Fibroblast of villous mesenchyme (primary cell): Measurements from ENCODE around the gene DHRS9. TPM values are rescaled to one million over a fixed set of nuclear protein-coding genes. Genes with fewer than 3 reads are reported as not detected.

Experiments used
- DNase-seq: peaks from one replicate; pipeline ENCODE4 v3.0.0-alpha.2; 2010; ENCODE audit warnings: low read depth
- H3K4me3 ChIP-seq: 2 replicates; pipeline ENCODE4 v1.5.1; 2011; ENCODE audit warnings: low read depth, mild to moderate bottlenecking, low read length
- total RNA-seq: library from RNA; depleted of rRNA; stranded (reverse); fragments of >200 nt; gene quantifications from 2 replicates; pipeline ENCODE4 v1.2.3, GENCODE V29; 2012
- TF ChIP-seq, protein P1 (sequence below): IDR thresholded peaks from 2 replicates; pipeline ENCODE4 v1.5.1; 2012; ENCODE audit warnings: low read depth, mild to moderate bottlenecking, low read length; ENCODE audit not compliant: insufficient read depth

Gene DHRS9
- total RNA-seq, 1 donor = under 0.01 TPM

DNA sequence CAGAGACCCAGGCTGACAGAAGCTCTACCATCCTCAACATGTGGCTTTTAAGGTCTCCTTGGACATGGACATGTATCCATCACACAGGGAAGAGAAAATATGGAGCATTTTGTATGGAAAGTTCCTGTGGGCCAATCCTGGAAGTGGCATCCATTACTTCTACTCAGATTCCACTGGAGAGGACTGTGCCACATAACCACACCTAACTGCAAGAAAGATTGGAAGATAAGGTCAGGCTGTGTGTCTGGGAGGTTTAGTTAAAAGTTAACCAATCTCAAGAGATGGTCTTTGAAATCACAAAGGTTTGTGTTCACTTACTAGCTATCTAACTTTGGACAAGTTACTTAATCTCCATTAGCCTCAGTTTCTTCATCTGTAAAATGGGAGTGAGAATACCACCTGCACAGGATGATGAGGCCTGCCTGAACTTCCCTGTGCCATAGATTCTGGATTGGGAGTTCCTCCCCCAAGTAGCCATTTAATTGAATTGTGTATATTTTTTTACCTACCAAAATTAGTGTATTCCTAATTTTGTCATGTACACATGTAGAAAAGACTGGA, 34.3 kb upstream of the DHRS9 start:
- DNase-seq = no peak
- TF ChIP-seq, protein P1, sequence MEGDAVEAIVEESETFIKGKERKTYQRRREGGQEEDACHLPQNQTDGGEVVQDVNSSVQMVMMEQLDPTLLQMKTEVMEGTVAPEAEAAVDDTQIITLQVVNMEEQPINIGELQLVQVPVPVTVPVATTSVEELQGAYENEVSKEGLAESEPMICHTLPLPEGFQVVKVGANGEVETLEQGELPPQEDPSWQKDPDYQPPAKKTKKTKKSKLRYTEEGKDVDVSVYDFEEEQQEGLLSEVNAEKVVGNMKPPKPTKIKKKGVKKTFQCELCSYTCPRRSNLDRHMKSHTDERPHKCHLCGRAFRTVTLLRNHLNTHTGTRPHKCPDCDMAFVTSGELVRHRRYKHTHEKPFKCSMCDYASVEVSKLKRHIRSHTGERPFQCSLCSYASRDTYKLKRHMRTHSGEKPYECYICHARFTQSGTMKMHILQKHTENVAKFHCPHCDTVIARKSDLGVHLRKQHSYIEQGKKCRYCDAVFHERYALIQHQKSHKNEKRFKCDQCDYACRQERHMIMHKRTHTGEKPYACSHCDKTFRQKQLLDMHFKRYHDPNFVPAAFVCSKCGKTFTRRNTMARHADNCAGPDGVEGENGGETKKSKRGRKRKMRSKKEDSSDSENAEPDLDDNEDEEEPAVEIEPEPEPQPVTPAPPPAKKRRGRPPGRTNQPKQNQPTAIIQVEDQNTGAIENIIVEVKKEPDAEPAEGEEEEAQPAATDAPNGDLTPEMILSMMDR = no peak
- H3K4me3 ChIP-seq = no peak overlapping the region

DNA sequence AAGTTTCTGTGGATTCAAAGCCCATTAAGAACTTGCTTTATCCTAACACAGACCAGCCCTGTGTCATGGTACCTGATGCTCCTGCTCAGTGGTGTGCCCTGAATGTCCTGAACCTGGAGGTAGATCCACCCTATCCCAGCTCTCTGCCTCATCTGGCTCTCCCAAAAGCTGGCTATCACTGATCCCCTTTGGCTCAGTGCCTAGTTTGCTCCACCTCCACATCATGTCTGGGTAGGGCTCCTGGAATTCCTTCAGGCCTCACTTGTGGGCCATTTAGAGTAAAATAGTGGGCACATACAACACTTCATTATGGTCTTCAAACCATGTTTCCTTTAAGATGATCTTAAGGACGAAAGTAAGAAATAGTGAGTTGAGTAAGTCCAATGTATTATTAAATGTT, 33.5 kb upstream of the DHRS9 start:
- no peak overlapping the region for H3K4me3 ChIP-seq
- no peak for DNase-seq
- TF ChIP-seq, protein P1 = no peak

DNA sequence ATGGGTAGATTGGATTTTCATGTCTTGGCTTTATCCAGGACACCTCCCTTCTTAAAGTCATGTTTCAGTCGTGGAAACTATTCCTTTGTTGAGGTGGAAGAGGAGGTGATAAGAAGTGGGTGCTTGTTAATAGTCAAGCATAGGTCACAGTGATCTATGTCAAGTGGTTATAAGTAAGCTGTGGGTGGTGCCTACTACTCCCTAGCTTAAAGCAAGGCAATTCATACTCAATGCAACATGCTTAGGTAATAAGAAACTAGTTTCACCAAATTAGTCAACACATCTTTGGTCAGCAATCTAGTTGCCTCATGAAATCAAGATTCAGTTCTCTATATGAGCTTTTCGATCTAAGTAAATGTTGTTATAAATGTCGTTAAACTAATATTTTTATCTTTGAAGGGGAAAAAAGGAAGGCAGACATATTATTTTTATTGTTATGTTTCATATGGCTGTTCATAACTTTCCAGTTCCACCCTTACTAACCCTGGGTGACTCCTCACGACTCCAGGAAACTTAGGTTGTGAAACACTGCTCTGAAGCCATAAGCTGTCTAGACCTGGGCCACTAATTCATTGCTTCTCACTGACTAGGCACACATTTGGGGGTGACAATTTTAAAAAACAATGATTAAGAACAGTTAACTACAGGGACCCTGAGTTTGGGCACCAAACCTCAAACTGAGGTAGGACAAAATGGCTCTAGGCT, 32.5 kb upstream of the DHRS9 start:
- H3K4me3 ChIP-seq = no peak overlapping the region
- no peak for DNase-seq
- TF ChIP-seq, protein P1 = no peak

DNA sequence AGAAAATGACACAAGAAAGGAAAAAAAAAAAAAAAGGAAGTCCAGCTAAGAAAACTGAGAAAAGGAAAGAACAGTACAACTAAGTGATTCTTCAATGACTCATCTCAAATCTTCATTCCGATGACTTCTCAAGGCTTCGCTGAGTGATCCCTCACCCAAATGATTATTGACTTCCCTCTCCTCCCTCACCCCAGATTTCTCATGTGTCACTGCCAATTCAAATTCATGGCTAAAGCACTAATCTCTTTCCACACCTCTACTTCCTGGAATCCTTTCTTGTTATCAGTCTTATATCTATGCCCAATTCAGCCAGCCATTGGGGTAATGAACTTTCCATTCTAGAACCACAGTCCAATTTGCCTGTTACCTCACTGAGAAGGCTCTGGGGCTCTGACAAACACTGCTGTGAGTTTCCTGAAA, 31.0 kb upstream of the DHRS9 start:
- DNase-seq = no peak
- TF ChIP-seq, protein P1 = no peak

DNA sequence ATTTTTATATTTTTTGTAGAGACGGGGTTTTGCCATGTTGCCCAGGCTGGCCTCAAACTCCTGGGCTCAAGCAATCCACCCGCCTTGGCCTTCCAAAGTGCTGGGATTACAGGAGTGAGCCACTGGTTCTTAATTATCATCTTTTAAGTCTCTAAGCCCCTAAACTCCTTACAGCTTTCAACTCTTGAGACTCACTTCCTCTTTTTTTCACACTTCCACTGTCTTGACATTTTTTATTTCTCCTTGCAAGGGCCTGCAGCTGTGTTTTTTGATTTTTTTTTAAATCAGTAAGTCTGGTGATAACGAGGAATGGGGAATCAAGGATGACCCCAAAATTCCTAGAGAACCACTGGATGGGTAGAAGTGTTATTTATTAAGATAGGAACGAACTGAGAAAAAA, 29.7 kb upstream of the DHRS9 start:
- H3K4me3 ChIP-seq = no peak overlapping the region

More for the DNA sequence above, 31.0 kb upstream of the DHRS9 start:
- H3K4me3 ChIP-seq = no peak overlapping the region

DNA sequence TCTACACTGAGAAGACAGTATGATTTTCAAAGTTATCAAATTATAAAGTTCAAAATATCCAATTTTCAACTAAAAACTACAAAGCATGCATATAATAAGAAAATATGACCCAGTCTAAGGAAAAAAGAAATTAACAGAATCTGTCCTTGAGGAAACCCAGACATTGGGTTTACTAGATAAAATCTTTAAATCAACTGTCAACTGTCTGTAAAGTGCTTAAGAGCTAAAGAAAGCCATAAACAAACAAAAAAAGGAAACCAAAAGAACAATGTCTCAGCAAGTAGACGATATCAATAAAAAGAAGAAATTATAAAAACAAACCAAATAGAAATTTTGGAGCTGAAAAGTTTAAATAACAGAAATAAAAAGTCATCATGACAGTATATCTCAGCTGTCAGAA, 27.8 kb upstream of the DHRS9 start:
- TF ChIP-seq, protein P1 = no peak
- H3K4me3 ChIP-seq = no peak overlapping the region
- no peak for DNase-seq

More for the DNA sequence above, 29.7 kb upstream of the DHRS9 start:
- TF ChIP-seq, protein P1 = no peak
- no peak for DNase-seq

DNA sequence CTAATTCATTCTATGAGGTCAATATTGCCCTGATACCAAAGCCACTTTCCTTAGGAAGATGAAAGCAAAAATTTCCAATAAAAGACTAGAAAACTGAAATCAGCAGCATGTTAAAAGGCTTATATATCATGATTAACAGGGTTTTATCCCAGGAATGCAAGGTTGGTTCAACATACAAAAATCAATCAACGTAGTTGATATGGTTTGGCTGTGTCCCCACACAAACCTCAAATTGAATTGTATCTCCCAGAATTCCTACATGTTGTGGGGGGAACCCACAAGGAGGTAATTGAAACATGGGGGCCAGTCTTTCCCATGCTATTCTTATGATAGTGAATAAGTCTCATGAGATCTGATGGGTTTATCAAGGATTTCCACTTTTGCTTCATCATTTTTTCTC, 26.5 kb upstream of the DHRS9 start:
- TF ChIP-seq, protein P1 = no peak
- no peak overlapping the region for H3K4me3 ChIP-seq
- DNase-seq = no peak
